Measurements from ENCODE around the gene CGNL1. TPM values are rescaled to one million over a fixed set of nuclear protein-coding genes. Genes with fewer than 3 reads are reported as not detected.

The CGNL1 gene
- total and polyA plus RNA-seq, 8 donors, result 7.3 to 35.8 (median 24.2) TPM

DNA sequence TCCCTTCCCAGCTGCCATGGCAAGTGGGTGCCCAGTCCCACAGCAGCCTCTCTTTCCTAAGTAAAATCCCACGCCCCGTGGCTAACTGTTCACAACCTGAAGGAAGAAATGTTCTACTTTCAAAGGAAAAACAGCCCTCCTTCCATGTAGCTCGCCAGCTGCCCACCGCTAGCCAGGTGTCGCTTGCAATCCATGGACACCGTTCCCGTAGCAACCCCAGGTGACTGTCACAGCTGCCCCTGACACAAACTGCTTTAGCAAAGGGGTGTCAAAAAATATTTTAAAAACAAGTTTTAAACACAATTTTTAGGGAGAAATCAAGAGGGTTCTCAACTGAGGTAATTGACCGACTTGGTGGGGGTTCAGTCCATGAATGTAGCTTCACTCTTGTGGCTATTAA, 21.0 kb upstream of the CGNL1 start:
- WGBS, 2 donors, result 87 to 89% methylated on average over 8 of the region's 8 CpGs
- Histone ChIP-seq H3K36me3 (no peaks in the 10 kb centered on the region), H3K9me3 (no peaks in the 10 kb centered on the region), H3K27me3 (no peaks in the 10 kb centered on the region), H3K27ac (no peak overlapping the region), H3K4me1 (no peaks in the 10 kb centered on the region), H3K4me3 (no peak overlapping the region)
- intact Hi-C loops (cut with DNase I), result no loop called here
- peak in 1 of 4 donors; percentile 35 for ATAC-seq
- FAIRE-seq, result no peak
- DNase-seq, result no peak
- TF ChIP-seq, protein P1, sequence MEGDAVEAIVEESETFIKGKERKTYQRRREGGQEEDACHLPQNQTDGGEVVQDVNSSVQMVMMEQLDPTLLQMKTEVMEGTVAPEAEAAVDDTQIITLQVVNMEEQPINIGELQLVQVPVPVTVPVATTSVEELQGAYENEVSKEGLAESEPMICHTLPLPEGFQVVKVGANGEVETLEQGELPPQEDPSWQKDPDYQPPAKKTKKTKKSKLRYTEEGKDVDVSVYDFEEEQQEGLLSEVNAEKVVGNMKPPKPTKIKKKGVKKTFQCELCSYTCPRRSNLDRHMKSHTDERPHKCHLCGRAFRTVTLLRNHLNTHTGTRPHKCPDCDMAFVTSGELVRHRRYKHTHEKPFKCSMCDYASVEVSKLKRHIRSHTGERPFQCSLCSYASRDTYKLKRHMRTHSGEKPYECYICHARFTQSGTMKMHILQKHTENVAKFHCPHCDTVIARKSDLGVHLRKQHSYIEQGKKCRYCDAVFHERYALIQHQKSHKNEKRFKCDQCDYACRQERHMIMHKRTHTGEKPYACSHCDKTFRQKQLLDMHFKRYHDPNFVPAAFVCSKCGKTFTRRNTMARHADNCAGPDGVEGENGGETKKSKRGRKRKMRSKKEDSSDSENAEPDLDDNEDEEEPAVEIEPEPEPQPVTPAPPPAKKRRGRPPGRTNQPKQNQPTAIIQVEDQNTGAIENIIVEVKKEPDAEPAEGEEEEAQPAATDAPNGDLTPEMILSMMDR (IDR thresholded peaks at IDR 0.05), result no peak

DNA sequence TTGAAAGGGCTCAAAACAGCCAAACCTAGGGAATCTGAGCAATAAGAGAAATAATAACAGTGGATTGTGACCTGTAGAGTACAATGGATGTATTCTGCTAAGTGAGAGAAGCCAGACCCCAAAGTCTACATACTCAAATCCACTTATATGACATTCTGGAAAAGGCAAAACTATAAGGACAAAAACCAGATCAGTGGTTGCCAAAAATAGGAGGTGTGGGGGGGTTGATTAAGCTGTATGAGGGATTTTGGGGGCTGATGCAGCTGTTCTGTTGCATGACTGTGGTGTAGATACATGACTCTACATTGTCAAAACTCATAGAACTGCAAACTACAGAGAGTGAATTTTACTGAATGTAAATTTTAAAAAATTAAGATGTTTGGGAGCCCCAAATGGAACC, 20.1 kb upstream of the CGNL1 start:
- FAIRE-seq, result no peak
- Histone ChIP-seq H3K27me3 (no peaks in the 10 kb centered on the region), H3K4me3 (no peak overlapping the region), H3K27ac (no peak overlapping the region), H3K4me1 (no peaks in the 10 kb centered on the region), H3K9me3 (no peaks in the 10 kb centered on the region), H3K36me3 (no peaks in the 10 kb centered on the region)
- no peak for DNase-seq
- TF ChIP-seq, protein P1 (IDR thresholded peaks at IDR 0.05), result no peak
- intact Hi-C loops (cut with DNase I), result no loop called here
- no peak for ATAC-seq

DNA sequence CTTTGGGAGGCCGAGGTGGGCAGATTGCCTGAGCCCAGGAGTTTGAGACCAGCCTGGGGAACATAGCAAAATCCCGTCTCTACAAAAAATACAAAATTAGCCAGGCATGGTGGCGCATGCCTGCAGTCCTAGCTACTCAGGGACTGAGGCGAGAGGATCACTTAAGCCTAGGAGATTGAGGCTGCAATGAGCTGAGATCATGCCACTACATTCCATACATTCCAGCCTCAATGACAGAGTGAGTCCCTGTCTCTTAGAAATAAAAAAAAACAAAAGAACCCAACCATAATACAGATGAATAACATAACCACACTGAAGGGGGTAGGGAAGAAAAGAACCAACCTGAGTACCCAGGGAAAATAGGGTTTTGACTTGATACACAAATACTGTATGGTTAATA, 19.7 kb upstream of the CGNL1 start:
- no peaks in the 10 kb centered on the region for H3K27me3 ChIP-seq
- H3K9me3 ChIP-seq, result no peaks in the 10 kb centered on the region
- H3K27ac ChIP-seq, result no peak overlapping the region
- TF ChIP-seq, protein P1 (IDR thresholded peaks at IDR 0.05), result no peak
- FAIRE-seq, result no peak
- ATAC-seq, result no peak
- H3K36me3 ChIP-seq, result no peaks in the 10 kb centered on the region
- intact Hi-C loops (cut with DNase I), result no loop called here
- DNase-seq, result no peak
- H3K4me1 ChIP-seq, result no peaks in the 10 kb centered on the region
- 77 to 82% methylated on average over 4 of the region's 4 CpGs for WGBS, 2 donors
- no peak overlapping the region for H3K4me3 ChIP-seq

DNA sequence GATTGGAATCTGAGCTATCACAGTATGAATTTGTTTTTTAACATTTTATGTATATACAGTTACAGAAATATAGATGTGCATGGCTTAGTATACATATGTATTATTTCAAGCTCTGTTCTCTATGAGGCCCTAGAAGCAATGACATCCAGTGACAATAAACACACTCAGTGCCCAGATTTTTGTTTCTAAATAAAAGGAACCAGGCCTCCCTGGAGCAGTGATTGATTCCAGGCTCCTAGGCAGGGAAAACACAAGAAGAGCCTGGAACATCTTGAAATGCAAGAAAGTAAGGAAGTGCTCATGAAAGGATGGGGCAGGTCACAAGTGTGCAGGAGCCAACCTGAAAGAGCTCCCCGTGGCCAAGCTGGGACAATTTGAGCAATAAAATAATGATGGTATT, 18.5 kb upstream of the CGNL1 start:
- Histone ChIP-seq H3K27ac (no peak overlapping the region), H3K9me3 (no peaks in the 10 kb centered on the region), H3K4me3 (no peak overlapping the region), H3K36me3 (no peaks in the 10 kb centered on the region), H3K4me1 (no peaks in the 10 kb centered on the region), H3K27me3 (no peaks in the 10 kb centered on the region)
- intact Hi-C loops (cut with DNase I), result no loop called here
- TF ChIP-seq, protein P1 (IDR thresholded peaks at IDR 0.05), result no peak
- 92 to 93% methylated on average over 1 of the region's 1 CpG for WGBS, 2 donors
- FAIRE-seq (no peak), DNase-seq (no peak), ATAC-seq (no peak)

DNA sequence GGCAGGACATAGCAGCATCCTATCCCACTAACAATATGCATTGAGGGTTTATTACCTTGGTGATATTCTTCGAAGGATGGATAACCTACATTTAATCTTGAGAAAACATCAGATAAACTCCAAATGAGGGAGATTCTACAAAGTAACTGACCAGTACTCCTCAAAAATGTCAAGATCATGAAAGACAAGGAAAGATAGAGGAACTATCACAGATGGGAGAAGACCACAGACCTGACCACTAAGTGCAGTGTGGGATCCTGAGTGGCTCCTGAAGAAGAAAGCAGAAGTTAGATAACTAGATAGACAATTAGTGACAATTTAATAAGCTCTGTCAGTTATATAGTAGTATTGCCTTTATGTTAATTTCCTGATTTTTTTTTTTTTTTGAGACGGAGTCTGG, 17.7 kb upstream of the CGNL1 start:
- FAIRE-seq, result no peak
- Histone ChIP-seq H3K27ac (no peak overlapping the region), H3K27me3 (no peaks in the 10 kb centered on the region), H3K9me3 (no peaks in the 10 kb centered on the region), H3K4me3 (no peak overlapping the region), H3K36me3 (no peaks in the 10 kb centered on the region), H3K4me1 (no peaks in the 10 kb centered on the region)
- WGBS, 2 donors, result 84 to 94% methylated on average over 2 of the region's 2 CpGs
- DNase-seq, result no peak
- ATAC-seq, result no peak
- intact Hi-C loops (cut with DNase I), result no loop called here
- TF ChIP-seq, protein P1 (IDR thresholded peaks at IDR 0.05), result no peak
